GM12875 (cell line): ENCODE data around the gene MKRN1.

Experiments used
- H3K4me3 ChIP-seq: one replicate; pipeline ENCODE4 v1.5.1; 2011; ENCODE audit warnings: low read depth, low read length, control low read depth
- CTCF ChIP-seq: IDR thresholded peaks from 2 replicates; pipeline ENCODE4 v1.5.1; 2011; ENCODE audit warnings: low read depth, mild to moderate bottlenecking, control low read depth, inconsistent platforms, low read length, moderate library complexity, borderline replicate concordance; ENCODE audit not compliant: insufficient read depth

The MKRN1 gene

GRCh38 chr7:140484479-140484878, 5.2 kb upstream of the MKRN1 start:
- TF ChIP-seq CTCF = no peak
- no peak overlapping the region for H3K4me3 ChIP-seq

- peak overlapping the region; percentile 97 for H3K4me3 ChIP-seq
- TF ChIP-seq CTCF = no peak
Measured at GRCh38 chr7:140479739-140480084, 407 bp upstream of the MKRN1 start.

- peak overlapping the region; percentile 97 for H3K4me3 ChIP-seq
- TF ChIP-seq CTCF = no peak
Measured at GRCh38 chr7:140478246-140479061, 851 bp downstream of the MKRN1 start.

- no peak for TF ChIP-seq CTCF
- H3K4me3 ChIP-seq = no peak overlapping the region
Measured at GRCh38 chr7:140476698-140477261, 2.5 kb downstream of the MKRN1 start.

- H3K4me3 ChIP-seq = no peak overlapping the region
- TF ChIP-seq CTCF = peak; percentile 35; the same call in 1 of the 2 replicates
Measured at GRCh38 chr7:140475747-140476333, 3.5 kb downstream of the MKRN1 start.

GRCh38 chr7:140463111-140463510, 16.2 kb downstream of the MKRN1 start:
- H3K4me3 ChIP-seq = no peak overlapping the region
- TF ChIP-seq CTCF = no peak

GRCh38 chr7:140458916-140459315, 20.4 kb downstream of the MKRN1 start:
- TF ChIP-seq CTCF = no peak
- H3K4me3 ChIP-seq = no peak overlapping the region
